HEK293 (cell line): Measurements from ENCODE around the gene GPR153.

Experiments used
- EGR2 ChIP-seq: fragments of 450-650 bp; formaldehyde crosslinking; IDR thresholded peaks from 2 replicates; pipeline ENCODE4 v1.5.1; 2016; ENCODE audit warnings: low read depth, missing biosample characterization, missing genetic modification characterization
- ELK4 ChIP-seq: IDR thresholded peaks from 2 replicates; pipeline ENCODE4 v1.6.1; 2011; ENCODE audit warnings: mild to moderate bottlenecking, low read depth, low read length, borderline replicate concordance
- GLIS1 ChIP-seq: fragments of 450-650 bp; formaldehyde crosslinking; IDR thresholded peaks from 2 replicates; pipeline ENCODE4 v1.5.1; 2016; ENCODE audit warnings: missing biosample characterization, missing genetic modification characterization
- IKZF3 ChIP-seq: fragments of 450-650 bp; IDR thresholded peaks from 2 replicates; pipeline ENCODE4 v1.5.0; 2018; ENCODE audit warnings: missing biosample characterization, mild to moderate bottlenecking, missing genetic modification characterization, moderate library complexity
- KLF7 ChIP-seq: fragments of 450-650 bp; formaldehyde crosslinking; IDR thresholded peaks from 2 replicates; pipeline ENCODE4 v1.5.1; 2016; ENCODE audit warnings: missing biosample characterization, missing genetic modification characterization, borderline replicate concordance
- MYNN ChIP-seq: fragments of 450-650 bp; formaldehyde crosslinking; IDR thresholded peaks from 2 replicates; pipeline ENCODE4 v1.5.1; 2016; ENCODE audit warnings: missing biosample characterization, missing genetic modification characterization, borderline replicate concordance
- OVOL3 ChIP-seq: fragments of 450-650 bp; formaldehyde crosslinking; IDR thresholded peaks from 2 replicates; pipeline ENCODE4 v1.5.1; 2016; ENCODE audit warnings: missing biosample characterization, missing genetic modification characterization
- PBX3 ChIP-seq: sonication (generic); formaldehyde crosslinking; IDR thresholded peaks from 2 replicates; pipeline ENCODE4 v1.8.1; 2022; ENCODE audit warnings: mild to moderate bottlenecking, moderate library complexity, missing genetic modification reagents
- ZBTB10 ChIP-seq: fragments of 450-650 bp; formaldehyde crosslinking; IDR thresholded peaks from 2 replicates; pipeline ENCODE4 v1.5.1; 2016; ENCODE audit warnings: missing biosample characterization, missing genetic modification characterization
- ZBTB11 ChIP-seq: fragments of 450-650 bp; formaldehyde crosslinking; conservative IDR thresholded peaks from 2 replicates; pipeline ENCODE4 v1.5.1; 2016; ENCODE audit warnings: low read depth, missing biosample characterization, missing genetic modification characterization
- ZBTB48 ChIP-seq: fragments of 450-650 bp; formaldehyde crosslinking; IDR thresholded peaks from 2 replicates; pipeline ENCODE4 v1.5.1; 2016; ENCODE audit warnings: missing biosample characterization, missing genetic modification characterization
- ZFHX2 ChIP-seq: fragments of 450-650 bp; formaldehyde crosslinking; conservative IDR thresholded peaks from 2 replicates; pipeline ENCODE4 v1.5.1; 2016; ENCODE audit warnings: missing biosample characterization, missing genetic modification characterization
- ZNF121 ChIP-seq: fragments of 450-650 bp; formaldehyde crosslinking; IDR thresholded peaks from 2 replicates; pipeline ENCODE4 v1.5.1; 2016; ENCODE audit warnings: missing biosample characterization, missing genetic modification characterization
- ZNF140 ChIP-seq: fragments of 450-650 bp; formaldehyde crosslinking; IDR thresholded peaks from 2 replicates; pipeline ENCODE4 v1.5.1; 2016; ENCODE audit warnings: missing biosample characterization, missing genetic modification characterization
- ZNF23 ChIP-seq: fragments of 450-650 bp; formaldehyde crosslinking; IDR thresholded peaks from 2 replicates; pipeline ENCODE4 v1.5.1; 2016; ENCODE audit warnings: missing biosample characterization, missing genetic modification characterization, borderline replicate concordance
- ZNF24 ChIP-seq: fragments of 450-650 bp; formaldehyde crosslinking; IDR thresholded peaks from 2 replicates; pipeline ENCODE4 v1.5.1; 2016; ENCODE audit warnings: missing biosample characterization, missing genetic modification characterization
- ZNF292 ChIP-seq: fragments of 450-650 bp; formaldehyde crosslinking; IDR thresholded peaks from 2 replicates; pipeline ENCODE4 v1.5.1; 2016; ENCODE audit warnings: low read depth, missing biosample characterization, missing genetic modification characterization, borderline replicate concordance
- ZNF37A ChIP-seq: fragments of 450-650 bp; IDR thresholded peaks from 2 replicates; pipeline ENCODE4 v1.5.1; 2018; ENCODE audit warnings: missing biosample characterization, missing genetic modification characterization
- ZNF449 ChIP-seq: fragments of 450-650 bp; formaldehyde crosslinking; IDR thresholded peaks from 2 replicates; pipeline ENCODE4 v1.5.1; 2017; ENCODE audit warnings: missing biosample characterization, mild to moderate bottlenecking, missing genetic modification characterization, moderate library complexity
- ZNF514 ChIP-seq: fragments of 450-650 bp; formaldehyde crosslinking; IDR thresholded peaks from 2 replicates; pipeline ENCODE4 v1.5.1; 2016; ENCODE audit warnings: missing biosample characterization, missing genetic modification characterization
- ZNF571 ChIP-seq: fragments of 450-650 bp; formaldehyde crosslinking; IDR thresholded peaks from 2 replicates; pipeline ENCODE4 v1.5.0; 2017; ENCODE audit warnings: missing biosample characterization, missing genetic modification characterization
- ZNF580 ChIP-seq: fragments of 450-650 bp; formaldehyde crosslinking; IDR thresholded peaks from 2 replicates; pipeline ENCODE4 v1.5.1; 2016; ENCODE audit warnings: missing biosample characterization, missing genetic modification characterization
- ZNF600 ChIP-seq: fragments of 450-650 bp; formaldehyde crosslinking; IDR thresholded peaks from 2 replicates; pipeline ENCODE4 v1.5.1; 2016; ENCODE audit warnings: missing biosample characterization, missing genetic modification characterization
- ZNF610 ChIP-seq: fragments of 450-650 bp; formaldehyde crosslinking; IDR thresholded peaks from 2 replicates; pipeline ENCODE4 v1.5.1; 2016; ENCODE audit warnings: missing biosample characterization, missing genetic modification characterization, borderline replicate concordance
- ZNF654 ChIP-seq: fragments of 450-650 bp; formaldehyde crosslinking; IDR thresholded peaks from 2 replicates; pipeline ENCODE4 v1.5.1; 2016; ENCODE audit warnings: low read depth, missing biosample characterization, missing genetic modification characterization
- ZNF707 ChIP-seq: fragments of 450-650 bp; formaldehyde crosslinking; IDR thresholded peaks from 2 replicates; pipeline ENCODE4 v1.5.1; 2016; ENCODE audit warnings: missing biosample characterization, missing genetic modification characterization
- ZNF747 ChIP-seq: fragments of 450-650 bp; formaldehyde crosslinking; IDR thresholded peaks from 2 replicates; pipeline ENCODE4 v1.5.1; 2016; ENCODE audit warnings: missing biosample characterization, missing genetic modification characterization
- ZNF843 ChIP-seq: fragments of 450-650 bp; formaldehyde crosslinking; IDR thresholded peaks from 2 replicates; pipeline ENCODE4 v1.5.1; 2016; ENCODE audit warnings: missing biosample characterization, missing genetic modification characterization
- ZSCAN30 ChIP-seq: fragments of 450-650 bp; IDR thresholded peaks from 2 replicates; pipeline ENCODE4 v1.5.1; 2018; ENCODE audit warnings: missing biosample characterization, mild to moderate bottlenecking, missing genetic modification characterization, moderate library complexity

The GPR153 gene

GRCh38 chr1:6199298-6200187 lies 61.4 kb downstream of the GPR153 start, which contains the start of gene RPL22 (continued):
- TF ChIP-seq PBX3 (peak; percentile 82; the same call in 1 of the 2 replicates), IKZF3 (peak; percentile 96), ZNF580 (0 out of 2 replicates have a peak, but pooled peaks have one; percentile 18), ZNF121 (no peak), ZNF654 (tag by site-specific recombination) (no peak), ZNF843 (tag by site-specific recombination) (peak; percentile 13; the same call in 1 of the 2 replicates), ZNF140 (no peak), ZSCAN30 (tag by site-specific recombination) (0 out of 2 replicates have a peak, but pooled peaks have one; percentile 43), ZNF610 (no peak), ZNF24 (tag by site-specific recombination) (peak; percentile 35; the same call in 1 of the 2 replicates), EGR2 (tag by site-specific recombination) (no peak), ZNF449 (tag by site-specific recombination) (no peak), ZNF514 (tag by site-specific recombination) (no peak), ZNF37A (0 out of 2 replicates have a peak, but pooled peaks have one; percentile 13), ZNF600 (tag by site-specific recombination) (peak; percentile 89), ZNF292 (tag by site-specific recombination) (no peak), ZBTB10 (tag by site-specific recombination) (no peak), ZFHX2 (tag by site-specific recombination) (peak; percentile 42), ELK4 (no peak), ZNF707 (tag by site-specific recombination) (no peak), ZBTB48 (tag by site-specific recombination) (peak; percentile 98), MYNN (tag by site-specific recombination) (no peak), GLIS1 (tag by site-specific recombination) (peak; percentile 95), ZNF23 (no peak), ZNF747 (tag by site-specific recombination) (no peak), OVOL3 (tag by site-specific recombination) (no peak), ZNF571 (no peak), ZBTB11 (tag by site-specific recombination) (no peak), KLF7 (peak; percentile 89; the same call in 1 of the 2 replicates)
